ENCODE data around the gene APOBEC3F.
"Not testable (repeated sequence)": the region's sequence is repeated elsewhere in the genome, so short reads cannot be mapped to it uniquely, and the experiment has no call there.

Gene APOBEC3F

DNA sequence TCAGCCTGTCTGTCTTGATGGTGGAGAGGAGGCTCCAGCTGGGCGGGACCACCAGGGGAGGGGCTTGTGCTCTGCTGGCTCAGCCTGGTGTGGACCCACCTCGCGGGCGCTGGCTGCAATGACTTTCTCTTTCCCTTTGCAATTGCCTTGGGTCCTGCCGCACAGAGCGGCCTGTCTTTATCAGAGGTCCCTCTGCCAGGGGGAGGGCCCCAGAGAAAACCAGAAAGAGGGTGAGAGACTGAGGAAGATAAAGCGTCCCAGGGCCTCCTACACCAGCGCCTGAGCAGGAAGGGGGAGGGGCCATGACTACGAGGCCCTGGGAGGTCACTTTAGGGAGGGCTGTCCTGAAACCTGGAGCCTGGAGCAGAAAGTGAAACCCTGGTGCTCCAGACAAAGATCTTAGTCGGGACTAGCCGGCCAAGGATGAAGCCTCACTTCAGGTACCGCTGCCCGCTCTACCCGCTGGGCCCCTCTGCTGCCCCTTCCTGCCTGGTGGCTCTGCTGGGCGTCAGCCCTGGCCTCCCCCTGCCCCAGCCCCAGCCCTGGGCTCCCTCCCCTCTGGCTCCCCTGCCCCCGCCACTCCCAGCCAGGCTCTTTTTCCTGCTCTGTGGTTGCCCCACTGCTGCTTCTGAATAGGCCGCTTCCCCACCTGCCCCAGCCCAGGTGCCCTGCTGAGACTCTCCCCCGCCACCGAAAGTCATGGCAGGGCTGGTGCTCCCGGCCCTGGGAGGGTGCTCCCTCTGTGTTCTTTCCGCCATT lies at the start of gene APOBEC3F:
APOBEC3F (plus strand) TSS at position 327 of the 759 bp plus-strand sequence; CDS start at position 424, 97 bp downstream.
- peak; percentile 13 for DNase-seq

DNA sequence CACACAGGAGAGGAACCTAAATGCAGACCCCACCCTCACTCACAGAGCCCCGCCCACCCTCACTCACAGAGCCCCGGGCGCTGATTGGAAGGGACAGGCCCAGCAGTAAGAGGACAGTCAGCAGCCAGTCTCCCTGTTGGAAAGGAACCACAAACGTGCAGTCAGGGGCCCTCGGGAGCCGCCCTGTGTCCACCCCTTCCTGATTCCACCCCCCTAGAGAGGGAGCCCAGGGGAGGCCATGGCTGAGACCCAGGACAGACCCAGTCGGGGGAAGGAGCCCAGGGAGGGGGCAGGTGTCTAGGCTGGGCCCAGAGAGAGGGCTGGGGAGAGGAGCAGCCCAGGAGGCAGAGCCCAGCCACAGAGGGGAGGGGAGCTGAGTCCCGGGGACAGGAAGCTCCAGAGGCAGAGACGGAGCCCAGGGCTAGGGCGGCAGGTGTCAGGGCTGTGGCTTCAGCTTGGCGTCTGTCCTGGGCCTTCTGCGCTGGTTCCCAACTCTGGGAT lies 47.7 kb upstream of the APOBEC3F start:
- DNase-seq = peak; percentile 64

DNA sequence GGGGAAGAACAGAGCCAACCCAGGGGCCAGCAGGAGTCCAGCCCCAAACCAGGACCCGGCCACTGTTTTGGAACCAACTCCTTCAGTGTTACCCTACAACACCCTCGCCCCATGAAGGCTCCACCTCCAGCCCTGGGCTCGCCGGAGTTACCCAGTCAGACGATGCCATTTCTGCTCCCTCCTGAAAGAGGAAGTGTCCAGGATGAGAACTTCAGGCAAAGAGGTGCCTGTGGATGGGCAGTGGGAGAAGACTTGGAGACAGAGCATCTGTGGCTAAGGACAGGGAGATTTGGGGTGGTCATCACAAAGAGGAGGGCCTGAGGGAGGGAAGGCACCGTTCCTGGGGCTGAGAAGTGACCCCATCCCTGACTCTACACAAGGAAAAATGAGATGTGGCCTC lies 44.6 kb upstream of the APOBEC3F start:
- DNase-seq = no peak

DNA sequence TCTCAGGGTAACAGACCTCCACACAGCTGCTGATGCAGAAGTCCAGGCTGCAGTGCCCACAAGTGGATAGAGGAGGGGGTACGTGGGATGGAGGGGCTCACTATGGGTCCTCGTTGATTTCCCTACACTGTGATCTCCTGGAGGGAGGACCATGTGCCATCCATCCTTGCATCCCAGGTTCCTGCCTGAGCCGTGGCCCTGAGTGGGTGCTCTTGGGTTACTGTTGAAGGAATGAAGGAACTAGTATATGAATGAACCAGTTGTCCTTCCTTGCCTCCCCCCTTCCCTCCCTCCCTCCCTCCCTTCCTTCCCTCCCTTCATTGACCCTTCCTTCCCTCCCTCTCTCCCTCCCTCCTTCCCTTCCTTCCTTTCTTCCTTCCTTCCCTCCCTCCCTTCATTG lies 43.1 kb upstream of the APOBEC3F start:
- no peak for DNase-seq

DNA sequence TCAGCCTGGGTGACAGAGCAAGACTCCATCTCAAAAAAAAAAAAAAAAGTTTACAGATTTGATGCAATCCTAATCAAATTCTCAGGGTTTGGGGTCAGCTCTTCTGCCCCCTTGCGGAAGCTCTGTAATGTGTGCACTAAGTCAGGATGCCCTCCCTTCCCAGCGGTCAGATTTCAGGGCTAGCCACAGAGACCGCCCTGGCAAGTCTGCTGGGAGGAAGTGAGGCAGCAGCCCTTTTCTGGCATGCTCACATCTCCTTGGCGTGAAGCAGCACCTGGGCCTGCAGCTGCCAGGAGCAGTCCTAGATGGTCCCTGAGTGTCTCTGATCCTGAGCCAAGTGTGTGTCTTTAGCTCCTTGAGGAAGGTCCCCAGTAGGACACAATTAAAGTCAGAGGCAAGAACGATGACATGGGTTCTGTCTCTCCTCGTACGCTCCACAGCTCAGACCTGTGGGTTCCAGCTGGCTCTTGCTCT lies 37.5 kb upstream of the APOBEC3F start:
- peak; percentile 68 for DNase-seq

DNA sequence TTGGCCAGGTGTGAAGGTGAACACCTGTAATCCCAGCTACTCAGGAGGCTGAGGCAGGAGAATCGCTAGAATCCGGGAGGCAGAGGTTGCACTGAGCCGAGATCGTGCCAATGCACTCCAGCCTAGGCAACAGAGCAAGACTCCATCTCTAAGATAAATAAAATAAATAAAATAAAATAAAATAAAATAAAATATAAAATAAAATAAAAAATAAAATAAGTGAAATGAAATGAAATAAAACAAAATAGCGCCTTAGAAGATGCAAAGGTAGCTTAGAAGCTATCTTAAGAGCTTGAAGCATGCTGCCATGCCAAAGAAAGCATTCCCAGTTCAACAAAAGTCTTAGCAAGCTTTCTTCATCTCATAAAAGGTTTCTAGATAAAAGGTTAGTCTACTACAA lies 33.5 kb upstream of the APOBEC3F start:
- DNase-seq = no peak

DNA sequence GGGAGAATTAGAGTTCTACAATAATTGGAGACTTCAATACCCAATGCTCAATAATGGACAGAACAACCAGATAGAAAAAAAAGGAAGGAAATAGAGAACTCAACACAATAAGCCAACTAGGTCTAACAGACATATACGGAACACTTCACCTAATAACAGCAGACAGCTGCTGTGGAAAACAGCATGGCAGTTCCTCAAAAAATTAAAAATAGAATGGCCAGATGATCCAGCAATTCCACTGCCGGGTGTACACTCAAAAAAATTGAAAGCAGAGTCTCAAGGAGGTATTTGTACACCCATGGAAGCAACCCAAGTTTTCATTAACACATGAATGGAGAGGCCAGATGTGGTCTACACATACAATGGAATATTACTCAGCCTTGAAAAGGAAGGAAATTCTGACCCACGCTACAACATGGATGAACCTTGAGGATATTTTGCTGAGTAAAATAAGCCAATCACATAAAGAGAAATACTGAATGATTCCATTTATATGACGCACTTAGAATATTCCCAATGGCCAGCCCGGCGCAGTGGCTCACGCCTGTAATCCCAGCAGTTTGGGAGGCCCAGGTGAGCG lies 32.3 kb upstream of the APOBEC3F start:
- not testable (repeated sequence) for DNase-seq

DNA sequence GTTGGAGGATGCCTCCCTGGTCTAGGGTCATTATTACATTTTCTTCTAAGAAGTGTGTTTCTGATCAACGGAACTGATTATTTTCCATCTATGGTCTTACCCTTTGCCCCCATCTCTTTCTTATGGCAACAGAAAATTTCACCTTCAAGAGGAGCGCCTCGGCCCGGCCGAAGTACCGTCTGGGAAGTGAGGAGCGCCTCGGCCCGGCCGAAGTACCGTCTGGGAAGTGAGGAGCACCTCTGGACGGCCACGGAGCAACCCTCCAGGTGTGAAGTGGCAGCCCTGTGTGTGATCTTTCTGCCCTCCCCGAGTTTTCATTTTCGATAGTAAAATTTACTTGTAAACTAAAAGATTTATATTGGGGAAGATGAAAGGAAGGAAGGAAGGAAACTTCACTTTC lies 29.7 kb upstream of the APOBEC3F start:
- no peak for DNase-seq

DNA sequence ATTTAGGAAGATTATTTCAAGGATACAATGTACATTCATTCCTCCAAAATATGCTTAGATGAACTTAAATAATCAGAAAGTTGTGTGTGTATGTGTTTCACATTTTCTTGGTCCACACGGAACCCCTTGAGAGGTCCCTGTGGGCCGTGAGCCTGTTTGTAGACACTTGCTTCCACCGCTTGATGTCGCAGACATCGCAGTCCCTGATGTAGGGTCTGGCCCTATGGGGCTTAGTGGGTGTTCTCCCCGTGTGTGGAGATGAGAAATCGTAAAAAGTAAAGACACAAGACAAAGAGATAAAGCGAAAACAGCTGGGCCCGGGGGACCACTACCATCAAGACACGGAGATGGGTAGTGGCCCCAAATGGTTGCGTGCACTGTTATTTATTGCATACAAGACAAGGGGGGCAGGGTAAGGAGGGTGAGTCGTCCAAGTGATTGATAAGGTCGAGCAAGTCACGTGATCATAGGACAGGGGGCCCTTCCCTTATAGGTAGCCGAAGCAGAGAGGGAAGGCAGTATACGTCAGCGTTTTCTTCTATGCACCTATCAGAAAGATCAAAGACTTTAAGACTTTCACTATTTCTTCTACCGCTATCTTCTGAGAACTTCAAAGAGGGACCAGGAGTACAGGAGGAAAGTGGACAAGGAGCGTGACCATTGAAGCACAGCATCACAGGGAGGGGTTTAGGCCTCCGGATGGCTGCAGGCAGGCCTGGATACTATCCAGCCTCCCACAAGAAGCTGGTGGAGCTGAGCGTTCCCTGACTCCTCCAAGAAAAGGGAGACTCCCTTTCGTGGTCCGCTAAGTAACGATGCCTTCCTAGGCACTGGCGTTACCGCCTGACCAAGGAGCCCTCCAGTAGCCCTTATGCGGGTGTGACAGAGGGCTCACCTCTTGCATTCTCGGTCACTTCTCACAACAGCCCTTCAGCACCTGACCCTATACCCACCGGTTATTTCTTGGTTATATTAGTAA lies 27.8 kb upstream of the APOBEC3F start:
- DNase-seq = no peak

DNA sequence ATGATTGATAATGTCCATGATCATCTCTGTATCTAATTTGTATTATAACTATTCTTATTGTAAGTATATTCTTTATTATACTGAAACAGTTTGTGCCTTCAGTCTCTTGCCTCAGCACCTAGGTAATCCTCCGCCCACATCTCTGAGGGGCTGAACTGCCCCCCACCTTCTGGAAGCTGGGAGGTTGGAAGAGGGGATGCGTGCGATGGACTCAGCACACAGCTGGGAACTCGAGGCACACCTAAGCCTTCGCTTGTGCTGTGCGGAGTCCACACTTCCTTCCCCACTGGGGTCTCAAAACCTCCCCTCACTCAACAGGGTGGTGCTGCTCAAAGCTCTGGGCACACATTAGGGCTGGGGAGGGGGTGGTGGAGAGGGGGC lies 27.1 kb upstream of the APOBEC3F start:
- not testable (repeated sequence) for DNase-seq

DNA sequence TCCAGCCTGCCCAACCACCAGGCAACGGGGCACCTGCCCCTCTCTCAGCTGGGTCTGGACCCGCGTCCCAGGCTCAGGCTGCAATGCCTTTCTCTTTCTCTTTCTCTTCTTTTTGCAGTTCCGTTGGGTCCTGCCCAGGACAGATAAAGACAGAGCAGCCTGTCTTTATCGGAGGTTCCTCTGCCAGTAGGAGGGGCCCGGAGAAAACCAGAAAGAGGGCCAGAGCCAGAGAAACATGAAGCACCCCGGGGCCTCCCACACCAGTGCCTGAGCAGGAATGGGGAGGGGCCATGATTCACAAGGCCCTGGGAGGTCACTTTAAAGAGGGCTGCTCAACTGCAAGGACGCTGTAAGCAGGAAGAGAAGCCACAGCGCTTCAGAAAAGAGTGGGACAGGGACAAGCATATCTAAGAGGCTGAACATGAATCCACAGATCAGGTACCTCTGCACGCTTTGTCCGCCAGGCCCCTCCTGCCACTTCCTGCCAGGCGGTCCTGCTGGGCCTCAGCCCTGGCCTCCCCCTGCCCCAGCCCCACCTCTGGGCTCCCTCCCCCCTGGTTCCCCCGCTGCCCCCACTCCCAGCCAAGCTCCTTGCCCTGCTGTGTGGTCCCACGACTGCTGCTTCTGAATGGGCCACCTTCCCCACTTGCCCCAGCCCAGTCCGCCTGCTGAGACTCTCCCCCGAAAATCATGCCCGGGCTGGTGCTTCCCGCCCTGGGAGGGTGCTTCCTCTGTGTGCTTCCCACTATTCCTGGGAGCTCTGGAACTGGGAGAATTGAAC lies 26.5 kb upstream of the APOBEC3F start, which contains the start of gene APOBEC3C:
APOBEC3C (plus strand) TSS at position 316 of the 781 bp plus-strand sequence; CDS start at position 422, 106 bp downstream.
- DNase-seq = peak; percentile 51

DNA sequence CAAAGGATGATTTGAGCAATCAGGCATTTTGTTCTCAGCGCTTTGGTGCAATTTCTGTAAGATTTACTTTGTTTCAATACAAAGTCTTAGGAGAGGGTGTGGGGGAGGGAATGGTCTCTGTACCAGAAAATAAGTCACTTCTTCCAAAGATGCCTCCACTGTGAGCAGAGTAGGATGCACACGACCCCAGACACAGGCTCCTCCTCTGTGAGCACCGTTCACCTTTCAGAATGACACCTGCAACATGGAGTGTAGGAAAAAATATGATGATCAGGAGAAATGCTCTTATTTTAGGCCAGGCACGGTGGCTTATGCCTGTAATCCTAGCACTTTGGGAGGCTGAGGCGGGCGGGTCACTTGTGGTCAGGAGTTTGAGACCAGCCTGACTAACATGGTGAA lies 25.9 kb upstream of the APOBEC3F start:
- not testable (repeated sequence) for DNase-seq

DNA sequence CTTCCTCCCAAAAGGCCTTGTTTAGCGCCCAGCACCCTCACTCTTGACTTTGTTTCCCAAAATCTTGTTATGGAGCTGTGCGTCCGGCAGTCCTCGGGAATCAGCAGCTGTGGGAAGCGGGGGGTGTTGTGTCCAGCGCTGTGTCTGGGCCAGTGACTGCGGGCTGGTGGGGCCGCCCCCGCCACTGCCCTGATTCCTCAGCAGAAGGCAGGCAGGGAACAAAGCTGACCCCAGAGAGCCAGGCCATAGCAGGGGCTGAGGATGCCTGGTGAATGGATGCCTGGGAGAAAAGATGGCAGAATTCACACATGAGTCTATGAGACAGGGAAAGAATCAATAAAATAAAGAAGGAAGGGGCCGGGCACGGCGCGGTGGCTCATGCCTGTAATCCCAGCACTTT lies 24.1 kb upstream of the APOBEC3F start:
- DNase-seq = no peak

DNA sequence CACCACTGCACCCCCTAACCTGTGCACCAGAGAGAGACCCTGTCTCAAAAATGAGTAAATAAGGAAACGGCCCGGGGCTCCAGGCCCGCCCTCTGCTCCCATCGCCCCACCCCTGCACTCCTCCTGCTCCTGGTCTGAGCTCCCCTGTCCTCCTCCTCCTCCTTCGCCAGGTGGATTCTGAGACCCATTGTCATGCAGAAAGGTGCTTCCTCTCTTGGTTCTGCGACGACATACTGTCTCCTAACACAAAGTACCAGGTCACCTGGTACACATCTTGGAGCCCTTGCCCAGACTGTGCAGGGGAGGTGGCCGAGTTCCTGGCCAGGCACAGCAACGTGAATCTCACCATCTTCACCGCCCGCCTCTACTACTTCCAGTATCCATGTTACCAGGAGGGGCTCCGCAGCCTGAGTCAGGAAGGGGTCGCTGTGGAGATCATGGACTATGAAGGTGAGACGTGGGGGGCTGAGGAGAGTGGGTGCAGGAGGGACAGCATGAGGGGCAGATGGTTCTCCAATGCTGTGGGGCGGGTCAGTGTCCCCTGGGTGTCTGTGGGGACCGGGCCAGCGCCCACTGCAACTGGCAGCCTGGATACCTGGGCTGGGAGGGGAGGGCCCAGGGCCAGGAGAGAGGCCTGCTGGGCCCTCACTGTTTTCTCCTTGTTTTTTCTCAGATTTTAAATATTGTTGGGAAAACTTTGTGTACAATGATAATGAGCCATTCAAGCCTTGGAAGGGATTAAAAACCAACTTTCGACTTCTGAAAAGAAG lies 22.9 kb upstream of the APOBEC3F start:
- no peak for DNase-seq

DNA sequence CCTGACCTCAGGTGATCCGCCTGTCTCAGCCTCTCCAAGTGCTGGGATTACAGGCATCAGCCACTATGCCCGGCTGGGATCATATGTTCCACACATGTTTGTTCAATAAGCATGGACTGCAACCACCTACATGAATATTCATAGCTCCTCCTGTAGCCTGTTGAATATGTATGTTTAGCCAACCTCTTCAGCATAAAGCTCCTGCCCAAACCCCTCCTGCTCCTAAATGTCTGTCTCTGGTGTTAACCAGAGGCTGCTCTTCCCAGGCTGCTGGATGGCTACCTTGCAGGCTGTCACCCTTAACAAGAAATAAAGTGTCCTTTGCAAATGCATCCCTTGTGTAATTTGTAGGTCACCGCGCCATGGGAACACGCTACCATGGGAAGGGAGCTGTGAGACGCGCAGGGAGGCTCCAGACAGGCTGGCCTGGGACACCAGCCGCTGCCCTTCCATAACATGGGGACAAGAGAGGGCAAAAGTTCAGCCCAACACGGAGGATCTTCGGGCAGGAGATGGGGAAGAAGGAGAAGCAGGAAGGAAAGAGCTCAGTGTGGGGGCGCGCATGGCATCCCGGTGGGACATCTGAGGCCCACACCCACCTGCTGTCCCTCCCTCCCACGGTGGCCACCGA lies 20.5 kb upstream of the APOBEC3F start:
- DNase-seq = peak; percentile 22

DNA sequence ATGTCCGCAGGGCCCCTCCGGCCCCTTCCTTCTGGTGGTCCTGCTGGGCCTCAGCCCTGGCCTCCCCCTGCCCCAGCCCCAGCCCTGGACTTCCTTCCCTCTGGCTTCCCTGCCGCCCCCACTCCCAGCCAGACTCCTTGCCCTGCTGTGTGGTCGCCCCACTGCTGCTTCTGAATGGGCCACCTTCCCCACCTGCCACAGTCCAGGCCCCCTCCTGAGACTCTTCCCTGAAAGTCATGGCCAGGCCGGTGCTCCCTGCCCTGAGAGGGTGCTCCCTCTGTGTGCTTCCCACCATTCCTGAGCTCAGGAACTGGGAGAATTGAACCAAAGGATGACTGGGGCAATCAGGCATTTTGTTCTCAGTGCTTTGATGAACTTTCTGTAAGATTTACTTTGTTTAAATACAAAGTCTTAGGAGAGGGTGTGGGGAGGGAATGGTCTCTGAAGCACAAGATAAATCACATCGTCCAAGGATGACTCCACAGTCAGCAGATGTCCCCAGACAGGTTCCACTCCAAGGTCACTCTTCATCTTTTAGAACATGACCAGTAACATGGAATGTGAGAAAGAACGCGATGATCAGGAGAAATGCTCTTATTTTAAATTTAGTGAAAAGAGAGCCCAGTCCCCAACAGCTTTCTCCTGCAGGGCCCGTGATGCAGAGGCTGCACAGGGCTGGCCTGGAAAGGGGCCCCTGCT lies 19.0 kb upstream of the APOBEC3F start:
- no peak for DNase-seq

DNA sequence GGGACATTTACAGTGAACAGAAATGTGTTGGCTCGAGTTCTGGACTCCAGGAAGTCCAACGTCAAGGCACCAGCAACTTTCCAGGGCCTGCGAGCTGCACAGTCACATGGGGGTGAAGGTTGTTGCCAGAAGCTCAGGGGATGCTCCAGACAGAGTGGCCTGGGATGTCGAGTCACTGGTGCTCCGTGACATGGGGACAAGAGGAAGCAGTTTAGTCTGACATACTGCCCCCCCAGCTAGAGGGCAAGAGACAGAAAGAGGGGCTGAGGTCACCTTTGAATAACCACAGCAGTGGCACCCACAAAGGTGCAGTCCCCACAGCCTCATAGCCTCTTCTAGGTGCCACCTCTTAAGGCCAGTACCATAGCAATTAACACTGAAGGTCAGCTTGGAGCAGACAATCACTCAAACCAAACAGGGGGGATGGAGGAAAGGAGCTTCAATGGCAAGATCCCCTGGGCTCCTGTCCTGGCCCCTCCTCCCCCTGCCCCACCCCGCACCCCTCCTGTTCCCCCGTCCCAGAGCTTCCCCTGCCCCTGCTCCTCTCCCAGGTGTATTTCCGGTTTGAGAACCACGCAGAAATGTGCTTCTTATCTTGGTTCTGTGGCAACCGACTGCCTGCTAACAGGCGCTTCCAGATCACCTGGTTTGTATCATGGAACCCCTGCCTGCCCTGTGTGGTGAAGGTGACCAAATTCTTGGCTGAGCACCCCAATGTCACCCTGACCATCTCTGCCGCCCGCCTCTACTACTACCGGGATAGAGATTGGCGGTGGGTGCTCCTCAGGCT lies 15.9 kb upstream of the APOBEC3F start:
- no peak for DNase-seq

DNA sequence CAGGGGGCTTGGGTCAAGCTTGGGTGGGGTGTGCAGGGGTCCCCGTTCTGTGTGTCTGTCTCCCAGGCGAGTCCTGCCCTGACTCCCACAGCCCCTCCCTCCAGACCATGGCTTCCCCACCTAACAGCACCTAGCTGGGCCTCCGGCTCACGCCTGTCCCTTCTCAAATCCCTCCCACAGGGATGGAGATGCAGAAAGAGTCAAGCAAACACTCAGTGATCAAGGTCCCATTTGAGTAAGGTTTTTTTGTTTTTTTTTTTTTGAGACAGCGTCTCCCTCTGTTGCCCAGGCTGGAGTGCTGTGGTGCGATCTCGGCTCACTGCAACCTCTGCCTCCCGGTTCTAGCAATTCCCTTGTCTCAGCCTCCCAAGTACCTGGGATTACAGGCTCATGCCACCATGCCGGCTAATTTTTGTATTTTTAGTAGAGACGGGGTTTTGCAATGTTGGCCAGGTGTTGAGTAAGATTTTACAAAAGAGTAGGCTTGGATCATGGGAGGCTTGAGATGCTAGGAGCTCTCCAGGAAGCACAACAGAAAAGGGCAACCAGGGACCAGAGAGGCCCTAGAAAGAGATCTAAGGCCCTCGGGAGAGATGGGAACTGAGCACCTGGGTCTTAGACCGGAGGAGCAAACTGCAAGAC lies 14.0 kb upstream of the APOBEC3F start:
- no peak for DNase-seq

DNA sequence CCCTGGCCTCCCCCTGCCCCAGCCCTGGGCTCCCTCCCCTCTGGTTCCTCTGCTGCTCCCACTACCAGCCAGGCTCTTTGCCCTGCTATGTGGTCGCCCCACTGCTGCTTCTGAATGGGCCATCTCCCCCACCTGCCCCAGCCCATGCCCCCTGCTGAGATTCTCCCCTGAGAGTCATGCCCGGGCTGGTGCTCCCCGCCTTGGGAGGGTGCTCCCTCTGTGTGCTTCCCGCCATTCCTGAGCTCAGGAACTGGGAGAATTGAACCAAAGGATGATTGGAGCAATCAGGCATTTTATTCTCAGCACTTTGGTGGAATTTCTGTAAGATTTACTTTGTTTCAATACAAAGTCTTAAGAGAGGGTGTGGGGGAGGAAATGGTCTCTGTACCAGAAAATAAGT lies 12.9 kb upstream of the APOBEC3F start:
- no peak for DNase-seq
